Measurements from ENCODE around the gene MSH6.
A peak's percentile ranks its signal among the peaks of the same experiment; 100 is the strongest.

MSH6 gene

GRCh38 chr2:47777277-47777937, 5.5 kb upstream of the MSH6 start:
- no peak for DNase-seq

GRCh38 chr2:47778698-47779425, 4.1 kb upstream of the MSH6 start:
- DNase-seq, result no peak

- peak; percentile 13 for DNase-seq
Measured at GRCh38 chr2:47779426-47779790, 3.5 kb upstream of the MSH6 start.

- no peak for DNase-seq
Measured at GRCh38 chr2:47782381-47782670, 619 bp upstream of the MSH6 start.

GRCh38 chr2:47783486-47784351, 774 bp downstream of the MSH6 start:
- DNase-seq, result peak; percentile 83

GRCh38 chr2:47784352-47784851, 1.5 kb downstream of the MSH6 start:
- peak; percentile 71 for DNase-seq

GRCh38 chr2:47785986-47786385, 3.0 kb downstream of the MSH6 start:
- no peak for DNase-seq

- DNase-seq, result no peak
Measured at GRCh38 chr2:47796090-47796697, 13.2 kb downstream of the MSH6 start.

- no peak for DNase-seq
Measured at GRCh38 chr2:47798631-47799030, 15.7 kb downstream of the MSH6 start.

- DNase-seq, result no peak
Measured at GRCh38 chr2:47799031-47799609, 16.2 kb downstream of the MSH6 start.

- DNase-seq, result no peak
Measured at GRCh38 chr2:47801118-47801517, 18.2 kb downstream of the MSH6 start.

- DNase-seq, result no peak
Measured at GRCh38 chr2:47803363-47803762, 20.4 kb downstream of the MSH6 start.

- no peak for DNase-seq
Measured at GRCh38 chr2:47803770-47804169, 20.8 kb downstream of the MSH6 start.

- no peak for DNase-seq
Measured at GRCh38 chr2:47805850-47806249, 22.9 kb downstream of the MSH6 start.

GRCh38 chr2:47808614-47809013, 25.7 kb downstream of the MSH6 start:
- no peak for DNase-seq

- DNase-seq, result no peak
Measured at GRCh38 chr2:47809903-47810302, 27.0 kb downstream of the MSH6 start.

GRCh38 chr2:47810850-47811249, 27.9 kb downstream of the MSH6 start:
- no peak for DNase-seq

GRCh38 chr2:47811668-47812067, 28.7 kb downstream of the MSH6 start:
- no peak for DNase-seq

- DNase-seq, result no peak
Measured at GRCh38 chr2:47815764-47816163, 32.8 kb downstream of the MSH6 start.

- DNase-seq, result no peak
Measured at GRCh38 chr2:47818777-47819176, 35.8 kb downstream of the MSH6 start.

GRCh38 chr2:47819834-47820233, 36.9 kb downstream of the MSH6 start:
- DNase-seq, result no peak

- no peak for DNase-seq
Measured at GRCh38 chr2:47822518-47822917, 39.6 kb downstream of the MSH6 start.
